GM21717 (cell line): ENCODE results near the gene ZBTB18.

Experiments
- ATAC-seq: cut with Tn5 transposase; IDR thresholded peaks from one replicate; pipeline ENCODE4 v1.9.1; 2021; ENCODE audit warnings: mild to moderate bottlenecking, moderate library complexity; ENCODE audit not compliant: unreplicated experiment

Gene ZBTB18

DNA sequence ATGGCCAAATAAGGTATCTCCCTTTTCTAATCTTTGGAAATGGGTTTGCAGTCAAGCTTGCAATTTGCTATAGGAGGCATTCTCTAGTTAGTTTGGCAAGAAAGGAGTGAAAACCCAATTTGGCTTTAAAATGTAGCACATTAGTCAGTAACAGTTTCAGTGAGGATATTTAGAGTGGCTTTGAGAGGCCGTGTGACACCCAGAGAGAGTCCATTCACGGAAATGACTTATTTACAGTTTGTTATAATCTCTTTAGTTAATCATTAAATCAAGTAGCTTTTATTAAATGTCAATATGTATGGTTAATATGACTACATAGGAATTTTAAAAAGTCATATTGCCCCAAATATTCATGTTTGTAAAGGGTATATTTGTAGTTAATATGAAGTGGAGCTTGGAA is 9.6 kb downstream of the ZBTB18 start:
- ATAC-seq = no peak

DNA sequence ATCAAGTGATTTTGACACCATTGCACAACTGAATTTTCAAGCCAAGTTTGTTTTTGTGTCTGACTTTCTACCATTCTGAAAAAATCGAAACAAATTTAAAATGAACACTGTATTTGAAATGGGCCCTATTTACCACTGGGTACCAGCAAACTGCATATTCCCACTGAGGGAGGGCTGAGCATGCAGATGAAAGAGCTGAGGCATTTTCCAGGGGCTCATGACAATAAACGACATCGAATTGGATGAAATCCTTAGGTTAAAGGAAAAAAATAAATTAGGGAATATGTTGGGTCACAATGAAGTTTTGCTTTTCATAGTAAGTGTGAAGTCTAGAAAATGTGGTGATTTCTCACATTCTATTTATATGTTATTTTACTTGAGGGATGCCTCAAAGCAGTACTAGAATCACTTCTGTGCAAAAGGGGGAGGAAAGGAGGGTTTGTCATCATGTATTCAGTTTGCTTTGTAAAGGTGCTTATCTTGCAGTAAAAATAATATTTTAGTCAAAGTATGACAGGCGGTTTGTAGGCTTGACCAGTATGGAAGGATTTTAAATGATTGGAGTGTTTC is 11.2 kb downstream of the ZBTB18 start:
- ATAC-seq = no peak

DNA sequence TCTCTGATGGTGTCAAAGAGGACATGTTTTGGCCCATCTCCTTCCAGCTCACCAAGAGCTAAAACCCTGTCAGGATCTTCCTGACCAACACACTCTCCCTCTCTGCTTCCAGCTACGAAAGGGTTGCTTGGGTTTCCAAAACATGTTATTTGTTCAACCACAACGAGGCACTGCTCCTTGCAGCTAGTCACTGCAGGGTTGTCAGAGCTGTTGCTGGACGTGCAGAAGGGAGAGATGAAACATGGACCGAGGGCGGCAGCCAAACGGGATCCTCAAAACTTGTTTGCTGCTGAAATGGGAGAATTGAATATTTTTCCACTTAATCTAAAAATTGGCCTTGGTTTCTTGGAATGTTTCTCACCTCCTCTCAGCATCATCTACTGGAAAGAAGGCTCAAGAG is 12.4 kb downstream of the ZBTB18 start:
- no peak for ATAC-seq

DNA sequence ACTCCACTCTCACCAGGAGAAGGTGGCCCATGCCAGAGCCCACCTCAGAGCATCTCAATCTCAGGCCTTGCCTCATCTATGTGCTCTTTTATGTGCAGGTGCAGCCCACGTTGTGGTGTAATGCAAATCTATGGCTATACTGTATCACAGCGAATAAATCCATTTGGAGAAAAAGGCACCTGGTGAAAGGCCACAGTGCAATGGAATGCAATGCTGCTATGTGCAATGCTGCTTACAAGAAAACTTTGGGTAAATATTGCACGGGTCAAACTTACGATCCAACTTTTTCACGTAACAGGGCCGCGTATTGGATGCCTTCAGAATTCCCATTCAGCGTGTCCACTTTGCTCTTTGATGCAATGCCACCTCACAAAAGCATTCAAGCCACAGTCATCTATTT is 13.5 kb downstream of the ZBTB18 start:
- no peak for ATAC-seq

DNA sequence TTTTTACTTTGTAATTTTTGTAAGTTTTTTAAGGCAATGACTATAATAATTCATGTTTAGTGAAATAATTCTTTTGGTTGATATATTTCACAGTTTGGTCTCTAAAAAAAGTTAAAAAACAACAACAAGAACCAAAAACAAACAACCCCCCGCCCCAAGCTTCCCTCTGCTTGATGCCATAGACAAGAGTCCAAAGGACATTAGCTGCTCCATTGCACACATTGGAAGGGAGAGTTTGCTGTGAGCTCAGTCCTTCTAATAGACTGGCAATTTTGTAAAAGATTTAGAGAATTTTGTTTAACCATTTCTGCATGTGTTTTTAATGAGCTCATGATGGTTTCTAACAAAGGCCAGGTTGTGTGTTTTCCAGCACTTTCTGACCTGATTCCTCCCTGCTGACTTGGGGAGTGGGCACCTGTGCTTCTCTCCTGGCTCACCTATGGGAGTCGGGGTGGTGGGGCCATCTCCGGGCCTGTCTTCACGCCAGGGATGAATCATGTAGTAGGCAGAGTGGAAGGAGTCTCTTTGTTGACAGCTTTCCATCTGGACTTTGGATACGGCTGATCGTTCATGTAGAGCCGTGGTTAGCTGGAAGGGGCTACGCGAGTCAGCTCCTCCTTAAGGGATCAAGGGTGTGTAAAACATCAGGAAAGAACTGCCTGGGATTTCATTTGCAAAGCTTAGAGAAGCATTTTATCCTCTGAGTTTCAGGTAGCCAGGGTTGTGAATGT is 14.1 kb downstream of the ZBTB18 start:
- ATAC-seq = no peak

DNA sequence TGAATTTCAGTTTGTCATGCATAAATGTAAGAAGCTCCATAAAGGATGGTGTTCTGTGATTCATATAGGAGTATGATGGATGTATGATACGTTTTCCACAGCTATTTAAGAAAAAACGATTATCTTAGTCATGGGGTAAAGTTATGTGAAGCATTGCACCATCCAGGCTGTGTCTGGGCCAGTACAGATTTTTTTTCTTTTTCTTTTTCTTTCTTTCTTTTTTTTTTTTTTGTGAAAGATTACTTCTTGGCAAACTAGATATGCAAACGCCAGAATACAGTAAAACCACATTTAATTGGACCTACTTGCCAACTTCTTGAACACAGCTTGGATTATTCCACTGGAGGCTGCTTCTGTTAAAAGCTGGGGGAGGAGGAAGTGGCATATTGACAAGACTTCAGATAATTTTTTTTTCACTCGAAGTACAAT is 14.9 kb downstream of the ZBTB18 start:
- no peak for ATAC-seq

DNA sequence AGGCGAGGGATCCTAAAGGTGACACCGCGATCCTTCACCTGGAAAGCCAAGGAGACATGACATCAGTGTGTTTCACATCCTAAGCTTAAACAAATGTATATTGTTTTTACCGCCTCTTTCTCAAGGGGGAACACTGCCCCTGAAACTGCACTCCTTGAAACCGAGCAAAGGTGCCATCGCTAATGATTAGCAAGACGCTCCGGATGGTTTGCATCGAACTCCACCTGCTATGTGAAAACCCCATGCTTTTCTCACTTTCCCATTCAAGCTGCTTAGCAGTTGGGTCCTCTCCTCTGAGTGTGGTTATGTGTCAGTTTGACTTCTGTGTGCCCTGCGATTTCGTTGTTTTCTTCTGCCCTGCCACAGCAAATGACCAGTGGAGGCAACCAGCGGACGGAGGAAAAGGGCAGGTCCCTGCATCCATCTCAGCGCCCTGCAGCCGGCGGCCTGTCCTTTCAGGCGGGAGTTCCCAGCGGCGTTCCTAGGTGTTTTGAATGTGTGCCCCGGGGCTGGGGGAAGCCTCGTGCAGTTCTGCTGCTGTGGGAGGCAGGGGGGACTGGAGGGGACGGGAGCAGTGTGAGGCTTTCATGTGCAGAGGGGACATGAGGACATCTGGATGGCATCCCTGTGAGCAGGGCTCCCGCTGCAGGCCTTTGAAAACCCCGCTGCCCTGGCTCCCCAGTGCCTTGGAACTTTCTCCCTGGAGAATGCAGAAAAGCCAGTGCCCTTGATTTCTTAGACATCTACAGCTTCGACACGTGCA is 16.1 kb downstream of the ZBTB18 start:
- no peak for ATAC-seq

DNA sequence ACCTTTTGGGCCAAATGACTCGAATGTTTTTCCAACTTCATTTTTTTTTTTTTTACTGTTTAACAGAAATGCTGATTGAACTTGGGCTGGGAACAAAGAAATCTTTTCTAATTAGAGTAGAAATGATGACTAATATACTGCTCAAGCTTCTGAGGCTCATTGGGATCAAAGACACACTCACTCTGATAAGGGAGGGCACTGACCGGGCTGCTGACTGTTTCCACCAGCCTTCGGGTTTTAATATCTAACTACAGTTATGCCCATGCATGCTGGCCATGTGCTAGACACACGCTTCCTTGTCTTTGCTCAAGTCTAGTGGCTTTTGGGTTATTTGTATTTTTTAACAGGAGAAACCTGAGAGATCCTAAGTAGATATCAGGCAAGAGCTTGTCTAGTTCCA is 16.8 kb downstream of the ZBTB18 start:
- ATAC-seq = no peak

DNA sequence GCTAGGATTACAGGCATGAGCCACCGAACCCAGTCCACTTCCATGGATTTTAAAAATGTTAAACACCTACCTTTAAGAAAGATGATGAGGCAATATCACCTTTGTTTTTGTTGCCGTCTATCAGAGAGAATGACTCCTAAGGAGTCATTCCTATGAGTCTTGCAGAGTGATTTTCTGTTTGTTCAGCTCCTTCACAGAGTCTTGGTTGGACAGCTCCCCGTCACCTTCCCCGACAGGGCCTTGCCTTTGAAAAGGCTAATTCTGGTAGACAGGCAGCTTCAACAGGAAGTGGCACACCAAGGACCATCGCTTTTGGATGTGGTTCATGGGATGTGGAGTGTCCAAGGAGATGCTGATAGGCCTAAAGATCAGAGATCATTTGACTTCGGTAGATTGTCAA is 17.5 kb downstream of the ZBTB18 start:
- ATAC-seq = no peak

DNA sequence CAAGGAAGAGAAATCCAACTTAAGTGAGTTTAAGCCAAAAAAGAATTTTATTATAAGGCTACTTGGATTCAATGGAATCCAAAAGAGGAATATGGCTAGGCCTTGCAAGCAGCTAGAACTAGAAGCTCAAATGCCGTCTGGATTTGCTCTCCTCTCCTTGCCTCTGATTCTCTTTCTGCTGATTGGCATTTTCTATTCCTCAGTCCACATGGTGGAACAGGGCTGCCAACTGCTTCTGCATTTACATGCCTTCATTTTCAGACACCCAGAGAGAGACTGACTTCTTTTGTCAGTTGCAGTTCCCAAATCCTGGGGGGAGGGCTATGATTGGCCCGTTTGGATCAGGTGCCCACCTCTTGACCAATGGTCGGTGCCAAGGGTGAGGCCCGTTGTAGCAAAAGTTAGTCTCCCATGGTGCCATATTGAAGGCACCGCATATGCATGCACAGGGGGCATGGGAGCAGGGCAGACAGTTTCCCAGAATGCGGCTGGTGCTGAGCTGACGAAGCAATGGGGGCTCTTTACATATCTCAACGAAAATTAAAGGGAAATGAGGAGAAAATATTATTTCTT is 18.3 kb downstream of the ZBTB18 start:
- no peak for ATAC-seq

DNA sequence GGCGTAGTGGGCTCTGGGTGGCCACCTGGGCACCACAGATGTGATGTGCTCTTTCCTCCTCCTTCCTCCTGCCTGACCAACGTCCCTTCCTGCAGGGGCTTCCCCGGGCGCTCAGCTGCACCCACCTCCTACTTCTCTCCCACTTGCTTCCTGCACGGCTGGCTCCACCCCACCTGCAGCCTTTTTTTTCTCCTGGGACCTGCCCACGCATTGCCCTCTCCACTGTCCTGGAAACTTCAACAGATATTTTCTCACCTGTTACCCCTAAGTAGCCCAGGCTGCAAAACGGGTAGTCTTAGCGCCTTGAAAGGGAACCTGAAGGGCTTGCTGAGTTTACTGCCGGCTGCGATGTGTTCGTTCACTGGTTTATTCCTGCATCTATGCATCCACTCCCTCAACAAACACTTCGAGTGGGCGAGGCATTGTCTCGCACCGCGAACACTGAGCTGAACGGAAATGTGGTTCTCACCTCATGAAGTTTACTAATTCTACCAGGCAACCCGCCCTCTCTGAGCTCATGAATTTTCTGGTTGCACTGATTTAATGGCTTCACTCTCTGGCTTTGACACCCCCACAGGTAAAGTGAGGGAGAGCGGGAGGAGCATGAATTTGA is 23.6 kb downstream of the ZBTB18 start:
- ATAC-seq = peak; percentile 70

DNA sequence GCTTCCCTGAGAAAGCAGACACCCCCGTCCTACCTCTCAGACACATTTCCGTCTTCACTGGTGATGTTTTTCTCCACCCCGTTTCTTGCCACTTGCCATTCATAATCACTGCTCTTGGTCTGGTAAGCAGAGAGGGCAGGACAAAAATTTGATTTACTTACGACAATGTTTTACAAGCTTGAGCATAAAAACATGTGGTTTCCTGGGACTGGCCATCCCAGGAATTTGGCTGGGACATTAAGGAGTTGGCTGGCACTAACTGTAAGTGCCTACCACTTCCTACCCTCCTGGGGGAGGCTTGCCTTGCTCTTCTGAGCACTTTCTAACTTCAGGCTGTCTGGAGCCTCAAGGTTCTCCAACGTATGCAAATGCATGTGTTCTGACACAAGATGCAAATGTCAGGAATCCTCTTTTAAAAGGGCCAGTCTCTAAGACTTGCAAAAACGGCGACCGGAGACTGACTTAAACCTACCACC is 24.2 kb downstream of the ZBTB18 start:
- ATAC-seq = peak; percentile 24

DNA sequence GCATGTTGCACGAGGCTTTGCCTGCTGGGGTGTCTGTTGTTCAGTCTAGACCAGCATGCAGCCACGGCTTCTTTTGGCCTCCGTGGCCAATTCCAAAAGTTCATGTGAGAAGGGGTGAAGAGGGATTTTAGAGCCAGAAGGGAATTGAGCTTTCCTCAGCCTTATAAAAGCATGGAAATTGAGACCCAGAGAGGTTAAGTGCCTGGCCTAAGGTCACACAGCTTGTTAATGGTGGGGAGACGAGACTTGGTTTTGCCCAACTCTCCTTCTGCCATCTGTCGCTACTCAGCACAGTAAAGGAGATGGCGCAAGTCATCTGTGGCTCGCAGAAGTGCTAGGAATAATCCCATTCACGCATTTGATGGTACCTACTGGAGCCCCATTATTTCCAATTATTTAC is 25.7 kb downstream of the ZBTB18 start:
- ATAC-seq = no peak

DNA sequence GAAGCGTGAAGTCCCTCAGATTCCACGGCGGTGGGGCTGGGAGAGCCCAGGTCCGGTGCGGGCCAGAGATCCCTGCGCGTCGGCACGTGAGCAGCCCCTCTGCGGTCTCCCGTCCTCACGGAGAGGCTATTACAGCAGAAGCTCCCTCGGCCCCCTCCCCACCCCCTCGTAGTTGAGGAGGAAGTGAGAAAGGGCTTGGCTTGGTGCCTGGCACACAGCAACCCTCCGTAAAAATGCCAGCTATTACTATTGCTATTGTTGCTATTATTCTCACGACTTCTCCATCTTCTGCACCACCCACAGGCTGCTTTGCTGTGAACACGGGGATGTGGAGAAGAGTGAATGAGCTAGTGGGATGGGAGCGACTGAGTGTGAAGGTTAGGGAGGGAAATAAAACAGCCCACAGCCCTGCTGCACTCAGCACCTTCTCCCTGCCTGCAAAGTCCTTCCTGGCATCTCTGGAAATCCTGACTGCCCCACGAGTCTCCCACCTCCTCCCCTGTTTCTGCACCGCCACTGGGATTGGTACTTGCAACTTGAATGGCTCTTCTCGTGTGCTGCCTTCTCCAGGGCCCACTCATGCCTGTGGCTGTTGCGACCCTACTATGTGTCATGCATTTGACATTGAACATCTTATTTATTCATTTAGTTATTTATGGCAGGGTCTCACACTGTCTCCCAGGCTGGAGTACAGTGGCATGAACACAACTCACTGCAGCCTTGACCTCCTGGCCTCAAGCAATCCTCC is 26.6 kb downstream of the ZBTB18 start:
- ATAC-seq = no peak

DNA sequence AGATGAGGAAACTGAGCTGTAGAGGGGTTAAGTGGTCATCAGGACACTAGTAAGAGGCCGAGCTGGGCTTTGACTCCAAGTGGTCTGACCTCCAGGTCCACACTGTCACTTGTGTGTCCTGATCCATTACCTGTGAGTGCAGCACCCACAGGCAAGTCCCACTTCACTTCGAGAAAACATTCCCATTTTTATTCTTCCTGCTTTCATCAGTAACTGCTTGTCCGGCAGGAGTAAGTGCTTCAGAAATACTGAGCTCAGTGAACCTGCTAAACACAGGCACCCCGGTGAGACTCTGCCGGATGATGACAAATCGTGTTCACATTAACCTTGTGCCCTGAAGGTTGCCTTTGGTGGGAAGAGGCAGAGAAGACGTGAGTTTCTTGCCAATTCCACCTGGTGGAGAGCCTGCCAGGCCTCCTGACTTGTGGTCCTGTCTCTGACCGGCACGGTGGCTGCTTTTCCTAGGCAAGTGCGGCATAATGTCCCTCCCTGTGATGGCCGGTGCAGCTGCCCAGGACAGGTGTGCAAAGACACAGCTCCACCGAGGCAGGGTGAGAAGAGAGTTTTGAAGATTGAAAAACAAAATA is 29.4 kb downstream of the ZBTB18 start:
- ATAC-seq = no peak

DNA sequence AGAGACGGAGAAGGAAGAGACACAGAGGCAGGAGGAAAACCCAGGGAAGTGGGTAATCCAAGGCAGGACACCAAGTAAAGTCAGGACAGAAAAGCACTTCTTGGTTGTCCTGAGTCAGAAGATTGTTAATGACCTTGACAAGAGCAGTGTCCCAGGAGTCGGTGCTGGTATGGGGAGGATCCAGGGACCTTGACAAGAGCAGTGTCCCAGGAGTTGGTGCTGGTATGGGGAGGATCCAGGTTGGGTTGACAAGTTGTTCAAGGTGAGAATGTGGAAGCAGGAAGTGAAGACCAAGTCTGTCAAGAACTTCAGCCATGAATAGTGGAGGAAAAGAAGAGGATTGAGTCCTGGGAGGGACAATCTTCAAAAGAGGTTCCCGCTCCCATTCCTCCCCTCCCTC is 31.9 kb downstream of the ZBTB18 start:
- no peak for ATAC-seq

DNA sequence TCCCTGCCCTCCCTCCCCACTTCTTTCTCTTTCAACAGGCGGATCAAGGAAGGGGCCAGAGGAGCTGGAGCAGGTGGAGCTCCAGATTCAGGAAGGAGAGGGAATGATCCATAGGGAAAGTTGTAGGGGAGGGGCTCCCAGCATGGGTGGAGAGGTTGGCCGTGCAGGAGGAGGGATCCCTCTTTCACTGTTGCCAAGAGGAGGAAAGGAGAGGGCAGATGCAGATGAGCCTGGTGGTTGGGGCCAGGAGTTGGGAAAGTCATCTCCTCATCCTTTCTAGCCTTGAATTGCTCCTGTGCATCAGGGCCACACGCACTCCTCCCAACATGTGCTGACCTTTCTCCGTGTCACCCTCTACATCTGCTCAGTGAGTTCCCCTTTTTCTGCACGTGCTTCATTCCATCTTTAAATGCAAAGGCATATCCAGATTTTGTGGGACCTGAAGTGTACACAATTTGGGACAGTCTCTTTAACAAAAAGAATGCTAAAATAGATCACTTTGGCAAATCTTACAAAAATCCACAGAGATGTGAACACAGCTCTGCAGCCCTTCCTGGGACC is 32.4 kb downstream of the ZBTB18 start:
- ATAC-seq = no peak

DNA sequence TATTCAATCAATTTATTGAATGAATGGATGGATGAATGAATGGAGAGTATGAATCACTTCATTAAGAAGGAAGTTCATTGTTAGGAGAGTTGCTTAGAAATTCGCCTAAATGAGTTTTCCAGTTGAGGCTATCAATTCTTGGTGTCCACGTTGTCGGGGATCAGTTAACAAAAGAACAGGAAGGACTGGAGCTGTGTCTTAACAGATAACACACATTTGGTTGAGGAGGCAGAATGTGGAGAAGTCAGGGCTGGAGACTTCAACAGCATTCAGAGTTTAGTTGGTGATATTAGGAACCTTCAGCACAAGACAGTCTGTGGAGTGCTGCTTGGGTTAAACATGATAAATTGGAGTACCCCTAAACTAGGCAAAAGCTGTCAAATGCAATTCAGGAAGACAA is 33.7 kb downstream of the ZBTB18 start:
- ATAC-seq = no peak

DNA sequence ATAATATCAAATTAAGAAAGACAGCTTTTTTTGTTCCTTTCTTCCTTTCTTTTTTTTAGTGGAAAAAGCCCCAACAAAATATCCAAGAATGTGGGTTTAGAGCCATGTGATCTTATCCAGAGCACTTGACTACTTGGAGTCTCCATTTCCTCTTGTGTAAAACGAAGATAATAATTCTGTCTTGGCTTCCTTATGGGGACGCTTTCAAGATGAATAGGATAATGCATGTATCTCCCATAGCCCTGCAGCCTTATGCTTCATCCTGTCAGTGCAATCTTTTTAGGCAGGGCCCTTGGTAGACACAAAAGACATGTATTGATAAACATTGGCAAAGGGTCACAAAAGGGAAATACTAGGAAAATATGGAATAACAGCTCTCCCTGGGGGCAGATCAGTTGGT is 34.8 kb downstream of the ZBTB18 start:
- ATAC-seq = no peak

DNA sequence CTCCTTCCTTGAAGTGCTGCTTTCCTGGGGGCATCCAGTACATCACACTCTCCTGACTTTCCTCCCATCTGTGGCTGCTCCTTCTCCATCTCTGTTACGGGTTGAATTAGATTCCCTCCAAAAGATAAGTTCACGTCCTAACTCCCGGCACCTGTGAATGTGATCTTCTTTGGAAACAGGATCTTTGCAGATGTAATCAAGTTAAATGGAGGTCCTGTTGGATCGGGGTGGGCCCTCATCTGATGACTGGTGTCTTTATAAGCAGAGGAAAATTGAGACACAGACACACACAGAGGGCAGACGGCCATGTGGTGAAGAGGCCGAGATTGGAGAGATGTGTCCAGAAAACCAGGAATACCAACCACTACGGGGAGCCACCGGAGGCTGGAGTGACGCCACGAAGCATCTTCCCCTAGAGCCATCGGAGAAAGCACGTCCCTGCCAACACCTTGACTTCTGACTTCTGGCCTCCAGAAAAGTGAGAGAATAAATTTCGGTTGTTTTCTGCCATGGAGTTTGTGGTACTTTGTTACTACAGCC is 36.0 kb downstream of the ZBTB18 start:
- no peak for ATAC-seq
